Inflammatory macrophage treated with lipopolysaccharide for 4 hours (primary cell): ENCODE measurements around the gene ENO1.
"Not testable (repeated sequence)": the region's sequence is repeated elsewhere in the genome, so short reads cannot be mapped to it uniquely, and the experiment has no call there.

Experiments
- DNase-seq: peaks from one replicate; pipeline ENCODE4 v3.0.0-alpha.2; 2020

ENO1 gene

DNA sequence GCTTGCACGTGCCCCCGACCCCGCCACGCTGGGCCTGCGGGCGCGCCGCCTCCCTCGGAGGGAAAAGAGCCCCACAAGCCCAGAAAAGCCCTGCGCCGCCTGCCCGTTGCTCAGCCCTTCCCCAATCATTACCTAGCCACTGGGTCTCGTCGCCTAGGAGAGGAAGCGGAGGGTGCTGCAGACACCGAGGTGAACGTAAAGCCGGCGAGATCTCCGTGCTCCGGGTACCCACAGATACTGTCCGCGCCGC, at the start of gene ENO1:
ENO1 (minus strand) TSS at position 239 of the 250 bp plus-strand sequence. CDS start 3,778 bp downstream, outside the sequence.
- DNase-seq: no peak

- DNase-seq: no peak
These were observed 48.5 kb upstream of the ENO1 start for GRCh38 chr1:8926707-8927694.

GRCh38 chr1:8925960-8926359, 47.5 kb upstream of the ENO1 start:
- DNase-seq: no peak

GRCh38 chr1:8925406-8925805, 46.9 kb upstream of the ENO1 start:
- DNase-seq: peak; percentile 61

GRCh38 chr1:8922962-8923361, 44.5 kb upstream of the ENO1 start:
- DNase-seq: no peak

DNA sequence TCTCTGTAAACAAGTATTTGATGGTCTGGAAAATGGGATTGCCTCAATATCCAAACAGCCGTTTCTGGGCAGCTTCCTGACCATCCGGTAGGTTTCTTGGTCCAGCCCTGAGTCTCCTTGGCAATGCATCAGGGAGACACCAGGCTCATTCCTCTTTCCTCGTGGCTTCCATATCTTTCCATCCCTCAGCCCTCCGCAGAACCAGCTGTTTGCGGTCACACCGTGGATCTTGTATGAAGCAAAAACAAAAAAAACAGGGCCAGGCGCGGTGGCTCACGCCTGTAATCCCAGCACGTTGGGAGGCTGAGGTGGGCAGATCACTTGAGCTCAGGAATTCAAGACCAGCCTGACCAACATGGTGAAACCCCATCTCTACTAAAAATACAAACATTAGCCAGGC, 39.0 kb upstream of the ENO1 start:
- DNase-seq: not testable (repeated sequence)

DNA sequence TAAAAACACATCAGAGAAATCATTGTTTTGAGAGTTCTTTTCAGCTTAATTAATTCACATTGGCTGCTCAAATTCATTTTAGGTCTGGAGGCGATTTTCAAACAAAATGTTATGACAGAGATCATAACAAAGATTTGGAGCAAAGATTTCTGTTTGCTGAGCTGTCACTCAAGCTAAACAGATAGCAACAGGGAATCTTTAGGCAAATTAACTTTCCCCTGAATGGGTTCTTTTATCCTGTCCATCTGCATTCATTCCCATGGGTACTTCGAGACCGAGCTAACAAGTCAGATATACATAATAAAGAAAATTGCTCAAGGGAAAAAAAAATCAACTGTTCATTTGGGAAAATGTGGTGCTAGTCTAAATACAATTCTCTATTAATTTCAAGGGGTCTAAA, 37.0 kb upstream of the ENO1 start:
- no peak for DNase-seq

- no peak for DNase-seq
These were observed 36.0 kb upstream of the ENO1 start for GRCh38 chr1:8914466-8914865.

- DNase-seq: no peak
These were observed 35.0 kb upstream of the ENO1 start for GRCh38 chr1:8913457-8913856.

GRCh38 chr1:8911416-8912309, 33.2 kb upstream of the ENO1 start:
- no peak for DNase-seq

DNA sequence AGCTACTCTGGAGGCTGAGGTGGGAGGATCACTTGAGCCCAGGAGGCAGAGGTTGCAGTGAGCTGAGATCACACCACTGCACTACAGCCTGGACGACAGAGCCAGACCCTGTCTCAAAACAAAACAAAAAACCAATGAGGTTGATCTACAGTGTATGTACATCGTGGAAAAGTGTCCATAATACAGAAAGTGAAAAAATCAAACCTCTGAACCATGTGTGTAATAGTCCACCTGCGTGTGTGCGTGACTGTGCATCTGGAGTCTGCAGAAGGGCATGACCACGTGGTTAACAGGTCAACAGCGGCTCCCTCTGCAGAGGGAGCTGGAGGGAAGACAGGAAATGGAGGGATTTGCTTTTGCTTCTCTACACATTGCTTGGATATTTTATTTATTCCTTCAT, 32.4 kb upstream of the ENO1 start:
- no peak for DNase-seq

DNA sequence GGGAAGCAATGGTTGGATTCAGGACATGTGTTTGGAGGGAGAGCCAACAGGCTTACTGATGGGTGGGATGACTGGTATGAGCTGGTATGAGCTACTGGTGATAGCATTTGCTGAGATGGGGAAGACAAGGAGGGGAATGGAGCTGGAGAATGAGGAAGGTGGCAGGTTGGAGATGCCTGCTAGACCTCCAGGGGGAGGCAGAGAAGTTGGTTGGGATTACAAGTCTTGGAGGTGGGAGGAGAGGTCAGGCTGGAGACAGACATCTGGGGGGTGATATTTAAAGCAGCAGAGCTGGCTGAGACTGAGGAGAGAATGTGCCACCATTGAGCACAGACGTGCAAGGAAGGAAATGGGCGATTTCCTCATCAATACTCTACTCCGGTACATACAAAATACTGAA, 31.8 kb upstream of the ENO1 start:
- no peak for DNase-seq

DNA sequence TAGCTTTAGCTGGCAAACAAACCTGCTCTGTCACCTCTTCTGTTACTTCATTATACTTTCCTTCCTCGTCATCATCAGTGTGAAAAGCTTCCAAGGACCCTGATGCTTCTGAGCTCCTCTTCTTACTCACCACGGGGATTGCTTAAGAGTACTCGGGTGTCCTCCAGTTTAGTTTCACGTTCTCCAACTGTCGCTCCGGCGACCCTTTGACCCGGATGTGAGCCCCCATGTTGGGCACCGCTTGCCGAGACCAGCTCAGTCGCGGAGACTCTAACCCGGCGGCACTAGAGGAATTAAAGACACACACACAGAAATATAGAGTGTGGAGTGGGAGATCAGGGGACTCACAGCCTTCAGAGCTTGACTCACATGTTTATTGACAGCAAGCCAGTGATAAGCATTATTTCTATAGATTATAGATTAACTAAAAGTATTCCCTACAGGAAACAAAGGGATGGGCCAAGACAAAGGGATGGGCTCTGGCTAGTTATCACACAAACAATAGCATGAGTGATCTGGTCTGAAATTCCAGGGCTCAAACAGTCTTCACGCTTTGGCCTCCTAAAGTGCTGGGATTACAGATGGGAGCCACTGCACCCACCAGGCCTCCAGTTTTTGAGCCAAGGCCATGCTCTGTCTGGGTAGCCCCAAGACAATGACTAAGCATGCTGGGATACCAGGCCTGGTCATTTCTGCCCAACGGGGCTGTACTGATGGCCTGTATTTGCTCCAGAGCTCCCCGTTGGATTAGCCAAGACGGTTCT, 30.1 kb upstream of the ENO1 start:
- peak; percentile 56 for DNase-seq

DNA sequence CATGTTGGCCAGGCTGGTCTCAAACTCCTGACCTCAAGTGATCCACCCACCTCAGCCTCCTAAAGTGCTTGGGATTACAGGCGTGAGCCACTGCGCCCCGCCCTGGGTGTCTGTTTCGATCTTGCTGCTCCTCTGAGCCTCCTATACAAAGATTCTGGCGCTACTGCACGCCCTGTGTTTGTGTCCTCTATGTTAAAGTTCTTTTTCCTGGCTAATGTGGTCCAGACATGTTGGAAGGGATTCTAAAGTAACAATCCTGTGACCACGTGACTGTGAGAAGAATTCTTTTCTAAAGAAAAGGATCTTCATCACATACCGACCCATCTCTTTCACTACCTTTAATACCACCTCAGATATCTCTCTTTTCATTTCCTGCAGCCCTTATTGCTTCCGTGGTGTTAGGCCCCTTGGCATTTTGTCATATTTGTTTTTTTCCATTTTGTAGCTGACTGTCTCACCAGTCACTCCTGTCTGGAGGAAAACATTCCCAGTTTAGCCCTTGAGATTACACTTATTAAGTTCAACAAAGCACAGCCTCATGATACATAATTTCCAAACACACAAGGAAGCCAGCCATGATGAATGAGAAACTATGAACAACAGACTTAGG, 27.2 kb upstream of the ENO1 start:
- no peak for DNase-seq

- DNase-seq: no peak
These were observed 25.6 kb upstream of the ENO1 start for GRCh38 chr1:8903908-8904650.

DNA sequence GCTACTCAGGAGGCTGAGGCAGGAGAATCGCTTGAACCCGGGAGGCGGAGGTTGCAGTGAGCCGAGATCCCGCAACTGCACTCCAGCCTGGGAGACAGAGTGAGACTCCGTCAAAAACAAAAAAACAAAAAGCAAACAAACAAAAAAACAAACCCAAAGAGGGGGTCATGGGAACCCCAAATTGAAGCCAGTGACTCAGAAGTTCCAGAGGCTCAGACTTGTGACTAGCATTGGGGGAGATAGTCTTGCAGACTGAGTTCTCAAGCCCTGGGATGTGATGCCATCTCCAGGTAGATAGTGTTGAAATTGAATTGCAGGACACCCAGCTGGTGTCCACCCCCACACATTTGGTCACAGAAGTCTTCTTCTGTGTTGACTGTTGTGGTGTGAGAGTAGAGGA, 24.9 kb upstream of the ENO1 start:
- no peak for DNase-seq

- no peak for DNase-seq
These were observed 24.3 kb upstream of the ENO1 start for GRCh38 chr1:8902765-8903164.

GRCh38 chr1:8900684-8901083, 22.2 kb upstream of the ENO1 start:
- not testable (repeated sequence) for DNase-seq

- no peak for DNase-seq
These were observed 20.6 kb upstream of the ENO1 start for GRCh38 chr1:8899046-8899445.

DNA sequence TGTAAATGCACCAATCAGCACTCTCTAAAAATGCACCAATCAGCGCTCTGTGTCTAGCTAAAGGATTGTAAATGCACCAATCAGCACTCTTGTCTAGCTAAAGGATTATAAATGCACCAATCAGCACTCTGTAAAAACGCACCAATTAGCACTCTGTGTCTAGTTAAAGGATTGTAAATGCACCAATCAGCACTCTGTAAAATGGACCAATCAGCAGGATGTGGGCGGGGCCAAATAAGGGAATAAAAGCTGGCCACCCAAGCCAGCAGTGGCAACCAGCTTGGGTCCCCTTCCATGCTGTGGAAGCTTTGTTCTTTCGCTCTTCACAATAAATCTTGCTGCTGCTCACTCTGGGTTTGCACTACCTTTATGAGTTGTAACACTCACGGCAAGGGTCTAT, 19.9 kb upstream of the ENO1 start:
- not testable (repeated sequence) for DNase-seq

DNA sequence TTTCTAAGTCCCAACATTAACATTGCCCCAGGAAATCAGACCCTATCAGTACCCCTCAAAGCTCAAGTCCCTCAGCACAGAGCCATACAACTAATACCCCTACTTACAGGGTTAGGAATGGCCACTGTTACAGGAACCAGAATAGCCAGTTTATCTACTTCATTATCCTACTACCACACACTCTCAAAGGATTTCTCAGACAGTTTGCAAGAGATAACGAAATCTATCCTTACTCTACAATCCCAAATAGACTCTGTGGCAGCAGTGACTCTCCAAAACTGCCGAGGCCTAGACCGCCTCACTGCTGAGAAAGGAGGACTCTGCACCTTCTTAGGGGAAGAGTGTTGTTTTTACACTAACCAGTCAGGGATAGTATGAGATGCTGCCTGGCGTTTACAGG, 19.0 kb upstream of the ENO1 start:
- not testable (repeated sequence) for DNase-seq

DNA sequence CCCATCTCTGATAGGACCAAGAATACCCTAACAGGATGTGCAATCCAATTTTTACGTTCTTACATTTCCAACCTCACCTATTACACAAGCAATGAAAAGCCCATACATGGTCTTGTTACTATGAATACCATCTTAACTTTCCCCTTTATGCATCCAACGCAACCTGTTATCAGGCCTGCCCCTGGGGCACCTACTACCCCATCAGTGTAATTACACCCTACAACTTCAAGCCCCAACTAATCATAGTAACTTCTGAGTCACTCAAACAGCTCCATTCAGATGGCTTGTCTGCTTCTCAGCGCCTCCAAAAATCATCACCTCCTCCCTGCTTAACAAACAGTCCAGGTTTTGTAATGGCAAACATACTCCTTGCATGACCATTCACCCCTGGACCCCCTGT, 18.3 kb upstream of the ENO1 start:
- DNase-seq: not testable (repeated sequence)
